ENCODE measurements around the gene ST3GAL2. TPM values are rescaled to one million over a fixed set of nuclear protein-coding genes. Genes with fewer than 3 reads are reported as not detected.
A peak's percentile ranks its signal among the peaks of the same experiment; 100 is the strongest.
"Not testable (repeated sequence)": the region's sequence is repeated elsewhere in the genome, so short reads cannot be mapped to it uniquely, and the experiment has no call there.

Gene ST3GAL2
- polyA plus RNA-seq, 3 donors: 24.8 to 34.1 (median 27.4) TPM

DNA sequence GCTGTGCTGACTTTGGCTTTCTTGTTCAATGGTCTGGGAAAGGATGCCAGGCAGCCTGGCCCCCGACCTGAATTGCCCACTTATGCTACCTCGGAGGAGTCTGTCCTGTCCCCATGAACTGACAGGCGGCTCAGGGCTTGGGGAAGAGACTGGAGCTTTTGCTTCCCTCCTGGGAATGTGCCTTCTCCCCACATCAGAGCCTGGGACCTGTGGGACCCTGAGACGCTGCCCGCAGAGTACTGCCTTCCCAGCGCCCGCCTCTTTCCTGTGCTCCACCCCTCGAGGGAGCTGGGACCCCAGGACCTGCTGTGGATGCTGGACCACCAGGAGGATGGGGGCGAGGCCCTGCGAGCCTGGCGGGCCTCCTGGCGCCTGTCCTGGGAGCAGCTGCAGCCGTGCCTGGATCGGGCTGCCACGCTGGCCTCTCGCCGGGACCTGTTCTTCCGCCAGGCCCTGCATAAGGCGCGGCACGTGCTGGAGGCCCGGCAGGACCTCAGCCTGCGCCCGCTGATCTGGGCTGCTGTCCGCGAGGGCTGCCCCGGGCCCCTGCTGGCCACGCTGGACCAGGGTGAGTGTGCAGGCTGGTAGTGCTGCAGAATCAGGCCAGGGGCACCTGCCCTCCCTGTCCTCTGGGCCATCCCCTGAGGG lies 34.0 kb upstream of the ST3GAL2 start:
- DNase-seq (ENCODE audit: extremely low read depth in 1 of 11, low read depth in 9 of 11, low spot score in 4 of 11): no peak

DNA sequence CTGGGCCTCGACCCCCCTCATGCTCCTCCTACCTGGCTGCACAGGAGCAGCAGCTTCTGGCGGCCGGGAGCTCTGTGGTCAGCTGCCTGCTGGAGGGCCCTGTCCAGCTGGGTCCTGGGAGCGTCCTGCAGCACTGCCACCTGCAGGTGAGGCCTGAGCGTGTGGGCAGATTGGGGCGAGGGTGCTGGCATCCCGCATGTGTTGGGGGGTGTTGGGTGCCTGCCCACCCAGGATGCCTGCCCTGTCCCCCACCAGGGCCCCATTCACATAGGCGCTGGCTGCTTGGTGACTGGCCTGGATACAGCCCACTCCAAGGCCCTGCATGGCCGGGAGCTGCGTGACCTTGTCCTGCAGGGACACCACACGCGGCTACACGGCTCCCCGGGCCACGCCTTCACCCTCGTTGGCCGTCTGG lies 32.0 kb upstream of the ST3GAL2 start:
- DNase-seq (ENCODE audit: extremely low read depth in 1 of 11, low read depth in 9 of 11, low spot score in 4 of 11): peak in 1 of 11 donors; percentile 31

DNA sequence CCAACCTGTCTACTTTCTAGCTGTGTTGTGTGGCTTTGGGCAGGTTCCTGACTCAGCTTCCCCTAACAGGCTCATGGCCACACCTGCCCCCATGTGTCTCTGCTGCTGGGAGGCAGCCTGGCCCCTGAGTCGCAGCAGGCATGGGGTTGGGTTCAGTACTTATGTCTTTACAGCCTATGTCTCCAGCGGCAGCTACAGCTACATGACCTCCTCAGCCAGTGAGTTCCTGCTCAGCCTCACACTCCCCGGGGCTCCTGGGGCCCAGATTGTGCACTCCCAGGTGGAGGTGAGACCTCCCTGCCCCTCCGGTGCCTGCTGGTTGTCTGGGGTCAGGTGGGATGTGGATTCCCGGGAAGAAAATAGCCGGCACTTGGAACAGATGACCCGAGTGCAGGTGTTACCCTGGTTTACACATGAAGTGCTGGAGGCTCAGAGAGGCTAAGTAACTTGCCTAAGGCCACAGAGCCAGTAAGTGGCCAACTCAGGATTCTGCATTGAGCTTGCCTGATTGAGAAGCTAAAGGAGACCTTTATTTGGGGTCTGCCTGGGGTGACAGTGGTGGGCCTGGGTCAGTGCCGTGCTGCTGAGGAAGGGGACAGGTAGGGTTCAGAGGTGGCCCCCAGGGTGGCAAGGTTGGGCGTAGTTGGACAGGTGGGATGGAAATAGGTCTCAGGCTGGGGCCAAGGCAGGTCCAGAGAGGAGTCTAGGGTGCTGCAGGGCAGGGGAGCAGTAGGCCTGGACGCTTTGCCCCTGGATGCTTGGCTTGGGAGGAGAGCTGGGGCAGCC lies 31.4 kb upstream of the ST3GAL2 start:
- DNase-seq (ENCODE audit: extremely low read depth in 1 of 11, low read depth in 9 of 11, low spot score in 4 of 11): no peak

DNA sequence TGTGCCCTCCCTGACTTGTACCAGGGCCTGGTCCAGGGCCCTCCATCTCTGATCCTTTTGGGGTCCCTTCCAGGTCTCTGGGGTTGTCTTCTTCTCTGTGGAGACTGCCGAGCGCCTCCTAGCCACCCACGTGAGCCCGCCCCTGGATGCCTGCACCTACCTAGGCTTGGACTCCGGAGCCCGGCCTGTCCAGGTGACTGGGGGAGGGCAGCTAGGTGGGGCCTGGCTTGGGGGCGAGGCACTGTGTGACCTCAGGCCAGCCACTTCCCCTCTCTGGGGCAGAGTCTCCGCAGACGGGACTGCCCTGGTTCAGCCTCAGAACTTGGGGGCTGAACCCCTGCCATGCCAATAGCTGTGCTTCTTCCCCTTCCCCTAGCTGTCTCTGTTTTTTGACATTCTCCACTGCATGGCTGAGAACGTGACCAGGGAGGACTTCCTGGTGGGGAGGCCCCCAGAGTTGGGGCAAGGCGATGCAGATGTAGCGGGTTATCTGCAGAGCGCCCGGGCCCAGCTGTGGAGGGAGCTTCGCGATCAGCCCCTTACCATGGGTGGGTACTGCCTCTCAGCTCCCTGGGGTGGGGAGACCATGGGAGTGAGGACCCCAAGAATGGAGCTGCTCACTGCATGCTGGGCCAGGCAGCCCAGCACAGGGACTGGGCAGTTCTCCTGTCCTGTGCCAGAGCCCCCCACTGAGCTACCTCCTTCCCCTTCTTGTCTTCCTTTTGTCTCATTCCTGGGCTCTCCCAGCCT lies 30.1 kb upstream of the ST3GAL2 start:
- no peak for DNase-seq (ENCODE audit: extremely low read depth in 1 of 11, low read depth in 9 of 11, low spot score in 4 of 11)

DNA sequence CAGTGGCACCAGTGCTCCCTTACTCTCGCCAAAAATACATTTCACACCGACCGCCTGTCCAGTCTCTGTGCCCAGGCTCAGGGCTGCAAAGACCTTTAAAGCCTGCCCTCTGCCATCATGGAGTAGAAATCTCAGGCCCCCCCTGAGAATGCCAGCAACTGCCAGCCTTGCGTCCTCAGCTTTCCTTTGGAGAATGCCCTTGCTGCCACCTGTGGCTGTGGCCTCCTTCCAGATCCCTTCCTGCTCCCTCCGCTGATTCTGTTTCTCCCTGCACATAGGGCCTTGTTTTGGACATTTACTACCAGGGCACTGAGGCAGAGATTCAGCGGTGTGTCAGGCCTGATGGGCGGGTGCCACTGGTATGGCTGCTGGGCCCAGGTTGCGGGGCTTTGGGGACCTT lies 28.7 kb upstream of the ST3GAL2 start:
- DNase-seq (ENCODE audit: extremely low read depth in 1 of 11, low read depth in 9 of 11, low spot score in 4 of 11): no peak

DNA sequence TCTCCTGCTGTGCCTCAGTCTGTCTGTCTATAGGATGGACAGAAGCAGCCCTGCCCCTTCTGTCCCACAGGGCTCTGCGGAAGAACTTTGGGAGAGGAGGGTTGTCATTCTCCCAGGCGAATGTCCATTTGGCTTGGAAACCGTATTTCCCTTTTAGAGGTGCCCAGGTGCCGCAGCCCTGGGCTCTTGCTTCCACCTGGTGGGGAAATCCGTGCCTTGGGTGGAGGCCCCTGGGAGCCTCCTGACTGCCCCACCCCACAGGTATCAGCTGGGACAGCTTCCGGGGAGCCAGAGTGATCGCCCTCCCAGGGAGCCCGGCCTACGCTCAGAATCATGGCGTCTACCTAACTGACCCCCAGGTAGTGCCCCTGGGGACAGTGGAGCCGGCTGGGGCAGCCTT lies 28.2 kb upstream of the ST3GAL2 start:
- no peak for DNase-seq (ENCODE audit: extremely low read depth in 1 of 11, low read depth in 9 of 11, low spot score in 4 of 11)

DNA sequence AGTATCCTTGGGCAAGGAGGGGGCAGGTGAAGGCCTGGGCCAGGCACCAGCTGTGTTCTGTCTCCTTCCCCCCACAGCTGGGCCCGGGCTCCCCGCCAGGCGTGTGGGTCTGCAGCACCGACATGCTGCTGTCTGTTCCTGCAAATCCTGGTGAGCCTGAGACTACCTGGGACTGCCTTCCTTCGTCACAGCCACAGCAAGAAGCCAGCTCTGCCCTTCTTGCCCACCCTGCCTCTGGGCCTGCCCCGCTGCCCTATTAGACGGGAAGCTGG lies 27.8 kb upstream of the ST3GAL2 start:
- DNase-seq (ENCODE audit: extremely low read depth in 1 of 11, low read depth in 9 of 11, low spot score in 4 of 11): no peak

DNA sequence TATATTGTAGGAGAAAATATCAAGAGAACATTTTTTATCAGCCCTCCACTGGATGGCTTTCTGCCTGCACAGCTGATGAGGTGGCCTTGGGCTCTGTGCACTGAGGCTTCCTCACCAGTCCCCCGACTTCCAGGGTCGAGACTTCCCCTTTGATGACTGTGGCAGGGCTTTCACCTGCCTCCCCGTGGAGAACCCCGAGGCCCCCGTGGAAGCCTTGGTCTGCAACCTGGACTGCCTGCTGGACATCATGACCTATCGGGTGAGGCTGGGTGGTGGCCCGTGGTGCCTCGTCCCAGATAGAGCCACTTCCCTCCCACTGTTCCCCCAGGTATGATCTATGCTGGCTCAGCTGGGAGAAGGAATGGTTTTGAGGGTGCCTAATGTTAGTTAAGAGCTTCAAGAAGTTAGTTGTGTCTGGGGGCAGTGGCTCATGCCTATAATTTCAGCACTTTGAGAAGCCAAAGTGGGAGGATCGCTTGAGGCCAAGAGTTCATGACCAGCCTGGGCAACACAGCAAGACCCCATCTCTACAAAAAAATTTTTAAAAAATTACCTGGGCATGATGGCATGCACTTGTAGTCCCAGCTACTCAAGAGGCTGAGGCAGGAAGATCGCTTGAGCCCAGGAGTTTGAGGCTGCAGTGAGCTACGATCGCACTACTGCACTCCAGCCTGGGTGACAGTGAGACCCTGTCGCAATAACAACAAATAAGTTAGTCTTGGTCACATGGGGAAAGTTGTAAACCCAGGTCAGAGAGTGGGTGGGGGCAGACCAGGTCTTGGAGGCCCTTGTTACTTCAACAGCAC lies 27.3 kb upstream of the ST3GAL2 start:
- DNase-seq (ENCODE audit: extremely low read depth in 1 of 11, low read depth in 9 of 11, low spot score in 4 of 11): no peak

DNA sequence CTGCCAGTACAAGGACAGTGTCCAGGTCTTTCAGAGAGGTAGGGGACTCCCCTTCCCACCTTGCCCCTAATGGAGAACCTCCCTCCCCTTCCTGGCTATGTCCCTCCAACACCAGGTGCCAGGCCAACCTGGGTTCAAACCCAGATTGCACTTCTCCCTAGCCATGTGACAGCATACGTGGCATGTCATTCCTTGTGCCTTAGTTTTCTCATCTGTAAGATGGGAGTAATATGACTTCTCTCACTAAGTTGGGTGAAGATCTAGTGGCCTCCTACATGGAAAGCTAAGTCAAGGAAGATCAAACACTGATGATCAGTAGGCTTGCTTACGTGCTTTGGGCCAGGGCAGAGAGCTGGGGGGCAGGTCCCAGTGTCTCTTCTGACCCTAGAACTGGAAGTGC lies 24.3 kb upstream of the ST3GAL2 start:
- DNase-seq (ENCODE audit: extremely low read depth in 1 of 11, low read depth in 9 of 11, low spot score in 4 of 11): no peak

DNA sequence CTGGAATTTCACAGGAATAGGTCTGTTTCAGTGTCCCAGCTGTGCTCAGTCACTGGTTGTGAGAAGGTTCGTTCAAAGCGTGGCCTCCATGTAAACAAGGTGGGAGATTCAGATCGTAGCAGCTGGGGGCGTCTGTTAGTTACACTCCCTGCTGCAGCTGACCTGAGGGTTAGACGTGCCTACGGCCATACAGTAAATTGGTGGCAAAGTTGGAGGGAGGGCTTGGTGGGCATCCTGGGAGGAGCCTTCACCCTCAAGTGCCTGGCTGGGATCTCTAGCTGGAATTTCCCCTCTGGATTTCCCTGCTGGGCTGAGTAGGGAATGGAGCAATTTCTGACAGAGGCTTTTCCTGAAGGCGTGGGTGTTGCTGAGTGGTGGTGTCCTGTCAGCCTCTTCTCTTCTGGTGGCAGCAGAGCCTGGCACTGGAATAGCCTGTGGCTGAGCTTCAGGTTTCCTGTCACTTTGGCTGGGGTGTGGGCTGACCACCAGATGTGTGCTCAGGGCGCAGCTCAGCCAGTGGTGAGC lies 21.9 kb upstream of the ST3GAL2 start:
- peak in 2 of 11 donors; percentile 54 to 55 for DNase-seq (ENCODE audit: extremely low read depth in 1 of 11, low read depth in 9 of 11, low spot score in 4 of 11)

DNA sequence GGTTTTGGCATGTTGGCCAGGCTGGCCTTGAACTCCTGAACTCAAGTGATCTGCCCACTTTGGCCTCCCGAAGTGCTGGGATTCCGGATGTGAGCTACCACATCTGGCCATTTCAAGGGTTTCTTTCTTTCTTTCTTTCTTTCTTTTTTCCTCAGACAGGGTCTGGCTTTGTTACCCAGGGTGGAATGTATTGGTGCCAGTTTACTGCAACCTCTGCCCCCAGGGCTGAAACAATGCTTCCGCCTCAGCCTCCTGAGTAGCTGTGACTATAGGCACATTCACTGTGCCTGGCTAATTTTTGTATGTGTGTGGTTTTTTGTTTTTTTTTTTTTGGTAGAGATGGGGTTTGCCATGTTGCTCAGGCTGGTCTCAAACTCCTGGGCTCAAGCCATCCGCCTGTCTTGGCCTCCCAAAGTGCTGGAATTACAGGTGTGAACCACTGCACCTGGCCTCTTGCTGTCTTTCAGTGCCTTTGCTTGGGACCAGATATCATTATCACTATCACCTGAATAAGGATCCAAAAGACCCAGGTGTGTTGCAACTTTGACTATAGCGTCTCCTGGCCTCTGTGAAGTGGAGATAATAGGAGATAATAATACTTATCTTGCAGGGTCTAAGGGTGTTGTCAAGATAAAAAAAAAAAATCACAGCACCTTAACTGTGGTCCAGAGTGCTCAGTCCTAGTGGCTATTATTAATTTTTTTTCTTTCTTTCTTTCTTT lies 18.7 kb upstream of the ST3GAL2 start:
- no peak for DNase-seq (ENCODE audit: extremely low read depth in 1 of 11, low read depth in 9 of 11, low spot score in 4 of 11)

DNA sequence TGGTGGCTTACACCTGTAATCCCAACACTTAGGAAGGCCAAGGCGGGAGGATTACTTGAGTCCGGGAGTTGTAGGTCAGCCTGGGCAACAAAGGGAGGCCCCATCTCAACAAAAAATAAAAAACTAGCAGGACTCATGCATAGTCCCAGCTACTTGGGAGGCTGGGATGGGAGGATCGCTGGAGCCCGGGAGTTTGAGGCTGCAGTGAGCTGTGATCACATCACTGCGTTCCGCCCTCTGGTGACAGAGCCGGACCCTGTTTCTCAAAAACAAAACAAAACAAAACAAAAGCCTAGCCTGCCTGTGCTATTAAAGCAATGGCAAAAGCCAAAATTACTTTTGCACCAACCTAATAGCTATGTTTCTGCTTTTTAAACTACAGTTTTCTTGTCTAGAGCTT lies 17.0 kb upstream of the ST3GAL2 start:
- DNase-seq (ENCODE audit: extremely low read depth in 1 of 11, low read depth in 9 of 11, low spot score in 4 of 11): no peak

DNA sequence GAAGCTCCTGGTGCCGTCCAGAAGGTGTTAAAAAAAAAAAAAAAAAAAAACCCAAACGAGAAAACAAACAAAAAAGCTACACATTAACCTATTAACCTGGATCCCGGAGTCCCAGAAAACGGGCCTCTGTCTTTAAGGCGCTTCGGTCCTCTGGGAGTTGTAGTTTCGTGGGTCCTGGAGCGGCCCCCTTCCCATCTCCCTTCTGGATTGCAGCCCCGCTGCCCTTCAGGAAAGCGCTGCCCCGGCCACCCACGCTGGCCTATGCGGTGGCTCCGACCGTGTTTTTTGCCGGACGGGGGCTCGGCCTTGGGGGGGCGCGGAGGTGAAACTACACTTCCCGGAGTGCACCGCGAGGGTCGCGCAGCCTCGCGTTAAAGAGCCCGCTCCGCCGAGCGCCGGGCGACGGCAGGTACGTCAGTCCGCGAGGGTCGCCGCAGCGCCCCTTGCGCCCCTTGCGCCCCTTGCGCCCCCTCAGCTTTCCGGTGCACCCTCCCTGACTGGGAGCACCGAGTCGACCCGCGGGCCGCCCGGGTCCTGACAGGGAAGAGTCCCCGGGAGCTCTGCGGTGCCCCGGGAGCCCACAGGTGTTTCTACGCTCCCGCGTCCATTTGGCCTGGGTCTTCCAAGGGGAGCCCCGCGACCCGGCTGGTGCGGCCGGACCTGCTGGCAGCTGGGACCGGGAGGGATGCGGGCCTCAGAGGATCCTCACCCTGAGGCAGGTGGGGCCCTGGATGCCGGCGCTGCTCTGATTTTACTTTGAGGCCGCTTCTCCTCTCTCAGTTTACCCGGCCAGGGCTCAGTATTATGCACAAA lies 15.5 kb upstream of the ST3GAL2 start, which contains the start of gene FCSK:
Gene FCSK, plus strand, starts transcription at position 374 of the 813 bp plus-strand sequence. CDS start 8,596 bp downstream, outside the sequence.
- peak in 5 of 11 donors; percentile 68 to 80 (median 71) for DNase-seq (ENCODE audit: extremely low read depth in 1 of 11, low read depth in 9 of 11, low spot score in 4 of 11)

DNA sequence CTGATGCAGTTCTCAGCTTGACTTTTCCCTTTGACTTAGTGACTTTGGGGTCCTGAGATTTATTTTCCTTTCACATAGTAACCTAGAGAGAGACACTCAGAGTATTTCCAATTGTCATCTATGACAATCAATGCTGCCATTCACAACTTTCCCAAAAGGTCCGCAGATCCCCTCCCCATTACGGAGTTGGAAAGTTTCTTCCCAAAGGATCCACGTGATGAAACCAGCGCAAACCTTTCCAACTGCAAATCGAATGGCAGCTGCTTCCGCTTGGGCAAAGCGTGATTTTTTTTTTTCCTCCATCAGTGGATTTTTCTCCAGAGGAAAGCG lies 15.0 kb upstream of the ST3GAL2 start:
- no peak for DNase-seq (ENCODE audit: extremely low read depth in 1 of 11, low read depth in 9 of 11, low spot score in 4 of 11)

DNA sequence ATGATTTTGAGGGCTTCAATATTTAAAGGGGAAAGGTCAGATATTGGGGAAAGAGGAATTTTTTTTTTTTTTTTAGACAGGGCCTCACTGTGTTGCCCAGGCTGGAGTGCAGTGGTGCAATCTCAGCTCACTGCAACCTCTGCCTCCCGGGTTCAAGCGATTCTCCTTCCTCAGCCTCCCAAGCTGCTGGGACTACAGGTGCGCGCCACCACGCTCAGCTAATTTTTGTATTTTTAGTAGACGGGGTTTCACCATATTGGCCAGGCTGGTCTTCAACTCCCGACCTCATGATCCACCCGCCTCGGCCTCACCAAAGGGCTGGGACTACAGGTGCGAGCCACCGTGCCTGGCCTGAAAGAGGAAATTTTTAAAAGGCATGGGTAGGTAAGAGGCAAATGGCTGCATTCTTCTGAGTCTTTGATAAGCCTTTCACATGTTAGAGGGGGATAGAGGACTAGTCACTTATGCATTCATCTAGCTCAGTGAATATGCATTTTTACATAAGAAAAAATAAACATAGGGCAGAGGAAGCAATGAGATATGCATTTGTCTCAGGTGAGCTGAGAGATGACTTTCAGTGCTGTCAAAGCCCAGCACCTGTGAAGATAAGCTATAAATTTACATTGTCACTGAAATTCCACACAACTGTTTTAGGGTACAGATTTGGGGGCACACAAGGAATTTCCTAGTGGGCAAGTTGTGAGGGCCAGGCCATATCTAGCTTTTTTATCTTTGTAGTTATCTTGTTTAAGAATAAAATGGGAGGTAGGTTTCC lies 14.4 kb upstream of the ST3GAL2 start:
- DNase-seq (ENCODE audit: extremely low read depth in 1 of 11, low read depth in 9 of 11, low spot score in 4 of 11): no peak

DNA sequence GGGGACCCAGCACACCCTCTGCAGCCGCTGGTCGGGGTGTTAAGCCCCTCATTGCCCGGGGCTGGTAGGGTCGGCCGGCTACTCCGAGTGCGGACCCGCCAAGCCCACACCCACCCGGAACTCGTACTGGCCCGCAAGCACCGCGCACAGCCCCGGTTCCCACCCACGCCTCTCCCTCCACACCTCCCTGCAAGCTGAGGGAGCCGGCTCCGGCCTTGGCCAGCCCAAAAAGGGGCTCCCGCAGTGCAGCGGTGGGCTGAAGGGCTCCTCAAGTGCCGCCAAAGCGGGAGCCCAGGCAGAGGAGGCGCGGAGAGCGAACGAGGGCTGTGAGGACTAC lies 12.1 kb upstream of the ST3GAL2 start:
- DNase-seq (ENCODE audit: extremely low read depth in 1 of 11, low read depth in 9 of 11, low spot score in 4 of 11): not testable (repeated sequence)
